Measurements from ENCODE around the gene HCRTR1. TPM values are rescaled to one million over a fixed set of nuclear protein-coding genes. Genes with fewer than 3 reads are reported as not detected.

Gene HCRTR1
- total RNA-seq, 4 donors from 2014 or later: 0.40 to 5.6 (median 1.3) TPM

- no peaks in the 10 kb centered on the region for H3K27me3 ChIP-seq
- intact Hi-C loops (cut with DNase I): no loop called here
- H3K9me3 ChIP-seq: no peaks in the 10 kb centered on the region
- peaks cover 55 to 89% of the 10 kb centered on the region in 2 donors for H3K4me1 ChIP-seq
- DNase-seq: no peak
- WGBS, 2 donors: 53 to 54% methylated on average over 9 of the region's 9 CpGs
- H3K27ac ChIP-seq: peak overlapping the region; percentile 84 to 98 (median 91)
- no peaks in the 10 kb centered on the region for H3K36me3 ChIP-seq
- H3K4me3 ChIP-seq (replicated peaks in 1 of 3): no peak overlapping the region
- no peak for TF ChIP-seq CTCF (IDR thresholded peaks at IDR 0.05)
- TF ChIP-seq POLR2A (IDR thresholded peaks at IDR 0.05): peak in 1 of 2 donors; percentile 43
Observed at GRCh38 chr1:31650161-31651088, 32.9 kb downstream of the HCRTR1 start.

GRCh38 chr1:31651089-31651420, 33.6 kb downstream of the HCRTR1 start:
- Histone ChIP-seq H3K27me3 (no peaks in the 10 kb centered on the region), H3K36me3 (no peaks in the 10 kb centered on the region), H3K27ac (peak overlapping the region; percentile 83 to 98 (median 91)), H3K4me1 (peaks cover 55 to 89% of the 10 kb centered on the region in 2 donors), H3K9me3 (no peaks in the 10 kb centered on the region), H3K4me3 (replicated peaks in 1 of 3) (no peak overlapping the region)
- TF ChIP-seq CTCF (IDR thresholded peaks at IDR 0.05): no peak
- TF ChIP-seq POLR2A (IDR thresholded peaks at IDR 0.05): no peak
- intact Hi-C loops (cut with DNase I): no loop called here
- peak; percentile 63 to 71 for DNase-seq
- WGBS, 2 donors: 14 to 17% methylated on average over 1 of the region's 1 CpG

GRCh38 chr1:31651766-31652165, 34.3 kb downstream of the HCRTR1 start:
- TF ChIP-seq POLR2A (IDR thresholded peaks at IDR 0.05) (peak in 1 of 2 donors; percentile 67), CTCF (IDR thresholded peaks at IDR 0.05) (no peak)
- DNase-seq: peak; percentile 95 to 96
- no peaks in the 10 kb centered on the region for H3K9me3 ChIP-seq
- no peaks in the 10 kb centered on the region for H3K36me3 ChIP-seq
- intact Hi-C loops (cut with DNase I): no loop called here
- H3K4me3 ChIP-seq (replicated peaks in 1 of 3): no peak overlapping the region
- peaks cover 55 to 89% of the 10 kb centered on the region in 2 donors for H3K4me1 ChIP-seq
- 31 to 37% methylated on average over 6 of the region's 6 CpGs for WGBS, 2 donors
- H3K27me3 ChIP-seq: no peaks in the 10 kb centered on the region
- peak overlapping the region; percentile 76 to 98 (median 91) for H3K27ac ChIP-seq

- Histone ChIP-seq H3K27me3 (no peaks in the 10 kb centered on the region), H3K36me3 (no peaks in the 10 kb centered on the region), H3K4me1 (peaks cover 55 to 76% of the 10 kb centered on the region in 2 donors), H3K4me3 (replicated peaks in 1 of 3) (no peak overlapping the region), H3K9me3 (no peaks in the 10 kb centered on the region), H3K27ac (peak overlapping the region; percentile 76 to 98 (median 91))
- DNase-seq: peak in 1 of 2 donors; percentile 29
- 30 to 46% methylated on average over 4 of the region's 4 CpGs for WGBS, 2 donors
- intact Hi-C loops (cut with DNase I): no loop called here
- TF ChIP-seq CTCF (IDR thresholded peaks at IDR 0.05): no peak
- peak in 1 of 2 donors; percentile 18 for TF ChIP-seq POLR2A (IDR thresholded peaks at IDR 0.05)
Observed at GRCh38 chr1:31652891-31653499, 35.5 kb downstream of the HCRTR1 start.

Measured in thyroid gland (tissue), 4 donors.